Measurements from ENCODE around the gene ZFY. TPM values are rescaled to one million over a fixed set of nuclear protein-coding genes. Genes with fewer than 3 reads are reported as not detected.

ZFY gene
- total and polyA plus RNA-seq, 2 of the 8 experiments (the other 6 are each of a cell fraction or from before 2014, with no cell fraction given) = 1.5 to 8.9 TPM

- peak overlapping the region; percentile 88; the same call in 1 of the 2 replicates for H2AFZ ChIP-seq (ENCODE audit: low read length)
- no peaks in the 10 kb centered on the region for H3K27me3 ChIP-seq (replicated peaks in 1 of 4; ENCODE audit: control insufficient read depth in 3 of 4, extremely low read depth in 1 of 4, insufficient read depth in 3 of 4, low read length in 3 of 4)
- H3K36me3 ChIP-seq (ENCODE audit: control insufficient read depth in 2 of 4, insufficient read depth in 4 of 4, low read length in 3 of 4) = no peaks in the 10 kb centered on the region
- H2BK5ac ChIP-seq (ENCODE audit: low read depth, low read length) = no peak overlapping the region
- POLR2A ChIA-PET (ENCODE audit: partially characterized antibody) = no interaction called here
- no peak overlapping the region for H3K4me2 ChIP-seq (ENCODE audit: insufficient read depth in 1 of 2, low read depth in 2 of 2, low read length in 2 of 2)
- no peak overlapping the region for H3K27ac ChIP-seq (ENCODE audit: low read depth, low read length)
- CTCF ChIA-PET (ENCODE audit: partially characterized antibody) = no interaction called here
- WGBS, 2 experiments (ENCODE audit: extremely low coverage in 1 of 2, insufficient coverage in 1 of 2, insufficient read length in 1 of 2, insufficient replicate concordance in 2 of 2, low coverage in 1 of 2, low lambda C conversion rate in 2 of 2, missing lambda C conversion rate in 1 of 2) = 93% methylated on average over 10 of the region's 15 CpGs; no CpG with 5 or more reads in 1 of the 2 experiments
- no peak overlapping the region for H4K5ac ChIP-seq (ENCODE audit: insufficient read length, low read depth, low read length)
- no peak overlapping the region for H3K14ac ChIP-seq (ENCODE audit: insufficient read length)
- no peak overlapping the region for H3K56ac ChIP-seq (replicated peaks; ENCODE audit: insufficient read length, low read depth, low read length)
- H3K4ac ChIP-seq (replicated peaks; ENCODE audit: insufficient read length, low read depth, low read length) = no peak overlapping the region
- DNase-seq (ENCODE audit: low read depth in 1 of 2, low spot score in 2 of 2) (no peak), FAIRE-seq (no peak)
- H2BK120ac ChIP-seq (replicated peaks; ENCODE audit: low read depth, low read length) = no peak overlapping the region
- H3K79me2 ChIP-seq (ENCODE audit: control insufficient read depth in 1 of 2, insufficient read depth in 2 of 2, low read length in 2 of 2) = no peaks in the 10 kb centered on the region
- no peak overlapping the region for H2AK5ac ChIP-seq (ENCODE audit: low read depth, low read length)
- H3K4me1 ChIP-seq (replicated peaks in 1 of 4; ENCODE audit: control insufficient read depth in 3 of 4, insufficient read depth in 4 of 4, low read length in 3 of 4) = peaks cover 0 to 3% (median under 1%) of the 10 kb centered on the region in 4 experiments; a peak in 1 of 7 replicates
- TF ChIP-seq FOSL1 (IDR thresholded peaks at IDR 0.05; ENCODE audit: insufficient read depth, low read depth, low read length) = no peak
- no peak for TF ChIP-seq KDM5A (IDR thresholded peaks at IDR 0.05; ENCODE audit: low read length)
- TF ChIP-seq RNF2 (IDR thresholded peaks at IDR 0.05; ENCODE audit: borderline replicate concordance, low read depth, low read length, missing control alignments, poor library complexity, severe bottlenecking) = no peak
- TF ChIP-seq SIX5 (IDR thresholded peaks at IDR 0.05; ENCODE audit: low read depth, low read length) = no peak
- TF ChIP-seq GTF2F1 (IDR thresholded peaks at IDR 0.05; ENCODE audit: borderline replicate concordance, low read depth, low read length) = no peak
- TF ChIP-seq CHD1 (IDR thresholded peaks at IDR 0.05; ENCODE audit: low read depth, low read length) = no peak
- no peak for TF ChIP-seq GABPA (IDR thresholded peaks at IDR 0.05; ENCODE audit: borderline replicate concordance, insufficient read depth, low read length)
- no peak overlapping the region for H3K4me3 ChIP-seq (ENCODE audit: extremely low read depth in 1 of 4, insufficient read depth in 2 of 4, low read depth in 3 of 4, low read length in 4 of 4)
- 0 out of 2 replicates have a peak overlapping the region, but pooled peaks have one; percentile 9 for H2BK12ac ChIP-seq (ENCODE audit: low read depth, low read length)
- H4K20me1 ChIP-seq (replicated peaks in 1 of 2; ENCODE audit: control insufficient read depth in 1 of 2, insufficient read depth in 2 of 2, low read length in 2 of 2) = no peaks in the 10 kb centered on the region
- H3K23ac ChIP-seq (ENCODE audit: insufficient read length) = no peak overlapping the region
- H2BK20ac ChIP-seq (ENCODE audit: low read length) = no peak overlapping the region
- no peak overlapping the region for H4K8ac ChIP-seq (ENCODE audit: extremely low read depth, insufficient read depth, low read length)
- H3K9ac ChIP-seq (replicated peaks in 1 of 4; ENCODE audit: extremely low read depth in 1 of 4, low read depth in 3 of 4, low read length in 3 of 4) = no peak overlapping the region
- H2BK15ac ChIP-seq (ENCODE audit: low read length) = no peak overlapping the region
- no peak overlapping the region for H4K91ac ChIP-seq (replicated peaks; ENCODE audit: insufficient read length, low read length)
- H3K18ac ChIP-seq (ENCODE audit: extremely low read depth, low read length) = no peak overlapping the region
- H3K79me1 ChIP-seq (ENCODE audit: low read depth, low read length) = no peaks in the 10 kb centered on the region
- no peaks in the 10 kb centered on the region for H3K23me2 ChIP-seq (ENCODE audit: low read depth, low read length)
- H3K9me3 ChIP-seq (ENCODE audit: insufficient read depth in 2 of 2, low read depth in 1 of 2, low read length in 1 of 2) = no peaks in the 10 kb centered on the region
These were observed 67.7 kb downstream of the ZFY start for GRCh38 chrY:3002680-3003515.

Measured in H1 (cell line).